GM10248 (cell line): ENCODE data around the gene MEAF6.
"Not testable (repeated sequence)": the region's sequence is repeated elsewhere in the genome, so short reads cannot be mapped to it uniquely, and the experiment has no call there.

Experiments used
- CTCF ChIA-PET: fragments of 300-600 bp; sonication (Branson Sonifier 250); formaldehyde crosslinking; extraction: SDS; loops from one replicate; lab custom pipeline; 2021; ENCODE audit warnings: antibody characterized with exemption; lab: Yijun Ruan, JAX
- POLR2A ChIA-PET: fragments of 350-650 bp; sonication (Branson Sonifier 250); formaldehyde crosslinking; extraction: SDS; loops from one replicate; lab custom pipeline; 2020; ENCODE audit warnings: antibody characterized with exemption; lab: Yijun Ruan, JAX
- DNase-seq: peaks from one replicate; pipeline ENCODE4 v3.0.0; 2012; ENCODE audit errors: extremely low spot score
- CTCF ChIP-seq: IDR thresholded peaks from 2 replicates; pipeline ENCODE4 v1.5.1; 2012; ENCODE audit warnings: mild to moderate bottlenecking, low read depth; ENCODE audit errors: extremely low read depth, missing control alignments, control extremely low read depth

MEAF6 gene

GRCh38 chr1:37506740-37507139 lies 7.8 kb downstream of the MEAF6 start:
- DNase-seq = no peak
- no peak for TF ChIP-seq CTCF
- CTCF ChIA-PET = interaction anchor here (1.0 to 2.7 kb wide), 5 partner anchors 8 to 52 kb away, joined by 3 to 17 read pairs (median 4); partner anchors contain the start of gene MEAF6
- POLR2A ChIA-PET = interaction anchor here (0.7 kb wide), 1 partner anchor 165 kb away, joined by 3 read pairs; no protein-coding TSS in a partner anchor

DNA sequence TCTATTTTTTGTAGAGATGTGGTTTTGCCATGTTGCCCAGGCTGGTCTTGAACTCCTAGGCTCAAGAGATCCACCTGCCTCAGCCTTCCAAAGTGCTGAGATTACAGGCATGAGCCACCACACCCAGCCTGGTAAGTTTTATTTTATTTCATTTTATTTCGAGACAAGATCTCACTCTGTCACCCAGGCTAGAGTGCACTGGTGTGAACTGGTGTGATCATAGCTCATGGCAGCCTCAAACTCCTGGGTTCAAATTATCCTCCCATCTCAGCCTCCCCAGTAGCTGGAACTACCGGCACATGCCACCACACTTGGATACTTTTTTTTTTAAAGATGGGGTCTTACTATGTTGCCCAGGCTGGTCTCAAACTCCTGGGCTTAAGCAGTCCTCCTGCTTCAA lies 11.8 kb downstream of the MEAF6 start:
- CTCF ChIA-PET = interaction anchor here (1.1 to 10.1 kb wide), 5 partner anchors 9 to 48 kb away, joined by 3 to 104 read pairs (median 5); partner anchors contain the start of gene MEAF6
- POLR2A ChIA-PET = interaction anchor here (0.8 kb wide), 1 partner anchor 16 kb away, joined by 3 read pairs; no protein-coding TSS in a partner anchor
- DNase-seq = not testable (repeated sequence)

DNA sequence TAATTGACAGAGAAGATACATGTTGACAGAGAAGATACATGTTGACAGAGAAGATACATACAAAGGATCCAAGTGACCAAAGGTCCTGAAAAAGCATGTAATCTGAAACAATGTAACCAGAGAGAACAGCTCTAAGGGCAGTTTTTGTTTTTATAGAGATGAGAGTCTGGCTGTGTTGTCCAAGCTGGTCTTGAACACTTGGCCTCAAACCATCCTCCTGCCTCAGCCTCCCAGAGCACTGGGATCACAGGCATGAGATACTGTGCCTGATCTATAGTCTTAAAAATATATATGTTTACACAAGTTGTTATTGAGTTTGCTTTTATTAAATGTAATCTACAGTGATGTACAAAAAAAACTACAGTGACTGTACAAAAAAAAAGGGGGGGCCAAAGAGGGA lies 12.5 kb downstream of the MEAF6 start:
- ChIA-PET POLR2A (no interaction called here), CTCF (interaction anchor here (1.4 to 10.1 kb wide), 4 partner anchors 11 to 47 kb away, joined by 4 to 104 read pairs (median 4); partner anchors contain the start of gene ZC3H12A)
- DNase-seq = no peak
- TF ChIP-seq CTCF = no peak

GRCh38 chr1:37501661-37502060 lies 12.9 kb downstream of the MEAF6 start:
- no peak for TF ChIP-seq CTCF
- ChIA-PET POLR2A (no interaction called here), CTCF (interaction anchor here (1.4 to 10.1 kb wide), 4 partner anchors 10 to 46 kb away, joined by 4 to 104 read pairs (median 4); partner anchors contain the start of gene ZC3H12A)

DNA sequence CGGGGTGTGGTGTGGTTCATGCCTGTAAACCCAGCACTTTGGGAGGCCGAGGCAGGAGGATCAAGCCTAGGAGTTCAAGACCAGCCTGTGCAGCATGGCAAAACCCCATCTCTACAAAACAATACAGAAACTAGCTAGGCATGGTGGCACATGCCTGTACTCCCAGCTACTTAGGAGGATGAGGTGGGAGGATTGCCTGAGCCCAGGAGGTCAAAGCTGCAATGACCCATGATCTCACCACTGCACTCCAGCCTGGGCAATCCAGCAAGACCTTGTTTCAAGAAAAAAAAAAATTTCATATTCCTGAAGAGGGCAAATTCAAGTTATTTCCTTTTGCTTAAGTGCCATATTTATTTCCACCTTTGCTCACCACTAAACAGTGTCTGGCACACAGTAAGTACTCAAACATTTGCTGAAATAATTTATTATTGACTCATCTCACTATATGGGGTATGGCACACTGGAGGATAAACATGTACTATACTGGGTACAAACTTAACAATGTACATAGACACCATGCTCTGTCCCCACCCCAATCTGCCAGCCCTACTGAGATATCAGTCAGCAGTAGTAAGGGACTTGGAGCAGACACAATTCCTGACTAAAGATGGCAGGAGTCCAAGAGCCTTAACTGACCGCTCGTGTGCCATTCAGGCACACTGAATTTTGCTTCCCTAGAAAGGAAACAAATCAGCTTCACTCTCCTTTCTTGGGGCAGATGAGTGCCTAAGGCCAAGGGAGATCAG lies 15.5 kb downstream of the MEAF6 start:
- ChIA-PET POLR2A (interaction anchor here (0.5 kb wide), 1 partner anchor 14 kb away, joined by 5 read pairs; no protein-coding TSS in a partner anchor), CTCF (interaction anchor here (0.7 to 10.1 kb wide), 7 partner anchors 10 to 84 kb away, joined by 3 to 104 read pairs (median 4); partner anchors contain the start of gene MEAF6)
- DNase-seq = no peak
- TF ChIP-seq CTCF = no peak

More at GRCh38 chr1:37501661-37502060, 12.9 kb downstream of the MEAF6 start:
- no peak for DNase-seq

DNA sequence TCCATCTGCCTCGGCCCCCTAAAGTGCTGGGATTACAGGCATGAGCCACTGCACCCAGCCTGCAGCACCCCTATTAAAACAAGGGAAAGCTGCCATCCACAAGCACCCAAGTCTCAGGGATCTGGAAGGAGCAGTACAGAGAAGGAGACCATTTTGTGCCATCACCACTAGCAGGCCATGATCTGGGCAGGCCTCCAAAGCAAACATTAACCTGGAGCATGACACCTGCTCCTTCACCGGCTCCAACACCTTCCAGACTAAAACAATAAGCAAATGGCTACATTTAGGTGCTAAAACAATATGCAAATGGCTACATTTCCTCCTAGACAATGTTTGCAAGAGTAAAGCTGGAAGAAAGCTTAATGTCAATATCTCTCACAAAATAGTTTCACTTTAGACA lies 16.7 kb downstream of the MEAF6 start:
- TF ChIP-seq CTCF = no peak
- POLR2A ChIA-PET = no interaction called here
- CTCF ChIA-PET = interaction anchor here (1.4 to 10.1 kb wide), 4 partner anchors 10 to 42 kb away, joined by 3 to 104 read pairs (median 22); partner anchors contain the start of gene MEAF6
- DNase-seq = no peak
